ENCODE data around the gene KRTAP17-1. TPM values are rescaled to one million over a fixed set of nuclear protein-coding genes. Genes with fewer than 3 reads are reported as not detected.

Gene KRTAP17-1
- polyA plus RNA-seq, 1 of the 3 experiments (the other 2 are of a cell fraction) = not detected

GRCh38 chr17:41322094-41322902 is 6.8 kb upstream of the KRTAP17-1 start:
- H2AFZ ChIP-seq (ENCODE audit: low read depth) = no peak overlapping the region
- DNase-seq = peak; percentile 50
- no peaks in the 10 kb centered on the region for H3K27me3 ChIP-seq (ENCODE audit: insufficient read depth)
- H3K9me2 ChIP-seq = no peaks in the 10 kb centered on the region
- no peak overlapping the region for H3K27ac ChIP-seq (ENCODE audit: low read depth in 2 of 2, low read length in 1 of 2)
- no peaks in the 10 kb centered on the region for H4K20me1 ChIP-seq (ENCODE audit: insufficient read depth)
- POLR2A ChIA-PET = interaction anchor here (1.2 kb wide), 1 partner anchor 343 kb away, joined by 4 read pairs; no protein-coding TSS in a partner anchor
- no peaks in the 10 kb centered on the region for H3K4me1 ChIP-seq (ENCODE audit: control insufficient read depth in 1 of 2, insufficient read depth in 2 of 2, low read depth in 1 of 2, low read length in 1 of 2)
- TF ChIP-seq GATA2 (CRISPR knock-in tag; IDR thresholded peaks at IDR 0.05) (no peak), TAF1 (IDR thresholded peaks at IDR 0.05; ENCODE audit: borderline replicate concordance, low read depth, low read length) (no peak), NRF1 (IDR thresholded peaks at IDR 0.05; ENCODE audit: low read depth, low read length) (no peak), SMC3 (IDR thresholded peaks at IDR 0.05; ENCODE audit: low read depth, low read length) (peak; percentile 55), MAX (IDR thresholded peaks at IDR 0.05; ENCODE audit: low read depth) (no peak), CHD2 (IDR thresholded peaks at IDR 0.05; ENCODE audit: low read length, partially characterized antibody) (no peak), JUND (IDR thresholded peaks at IDR 0.05) (no peak), MXI1 (IDR thresholded peaks at IDR 0.05; ENCODE audit: low read depth, low read length) (no peak), RAD21 (IDR thresholded peaks at IDR 0.05; ENCODE audit: low read length) (peak; percentile 66), EZH2phosphoT487 (IDR thresholded peaks at IDR 0.05; ENCODE audit: borderline replicate concordance, low read depth) (no peak), SIN3A (IDR thresholded peaks at IDR 0.05; ENCODE audit: borderline replicate concordance, low read depth, low read length) (no peak), YY1 (IDR thresholded peaks at IDR 0.05; ENCODE audit: low read depth) (no peak), CTCF (IDR thresholded peaks at IDR 0.05) (peak; percentile 75), NFIC (IDR thresholded peaks at IDR 0.05; ENCODE audit: borderline replicate concordance) (no peak), PBX3 (IDR thresholded peaks at IDR 0.05) (no peak), RCOR1 (IDR thresholded peaks at IDR 0.05; ENCODE audit: low read length) (no peak), RFX5 (IDR thresholded peaks at IDR 0.05; ENCODE audit: low read length) (no peak), TEAD4 (IDR thresholded peaks at IDR 0.05; ENCODE audit: borderline replicate concordance, insufficient read depth) (no peak), FOXJ3 (CRISPR knock-in tag; IDR thresholded peaks at IDR 0.05) (no peak), EP300 (IDR thresholded peaks at IDR 0.05; ENCODE audit: borderline replicate concordance in 1 of 2, low read depth in 1 of 2, low read length in 1 of 2) (no peak), TCF12 (IDR thresholded peaks at IDR 0.05) (no peak), ELF1 (IDR thresholded peaks at IDR 0.05) (no peak), FOXM1 (IDR thresholded peaks at IDR 0.05; ENCODE audit: low read depth) (no peak)
- TF ChIP-seq, protein P1, sequence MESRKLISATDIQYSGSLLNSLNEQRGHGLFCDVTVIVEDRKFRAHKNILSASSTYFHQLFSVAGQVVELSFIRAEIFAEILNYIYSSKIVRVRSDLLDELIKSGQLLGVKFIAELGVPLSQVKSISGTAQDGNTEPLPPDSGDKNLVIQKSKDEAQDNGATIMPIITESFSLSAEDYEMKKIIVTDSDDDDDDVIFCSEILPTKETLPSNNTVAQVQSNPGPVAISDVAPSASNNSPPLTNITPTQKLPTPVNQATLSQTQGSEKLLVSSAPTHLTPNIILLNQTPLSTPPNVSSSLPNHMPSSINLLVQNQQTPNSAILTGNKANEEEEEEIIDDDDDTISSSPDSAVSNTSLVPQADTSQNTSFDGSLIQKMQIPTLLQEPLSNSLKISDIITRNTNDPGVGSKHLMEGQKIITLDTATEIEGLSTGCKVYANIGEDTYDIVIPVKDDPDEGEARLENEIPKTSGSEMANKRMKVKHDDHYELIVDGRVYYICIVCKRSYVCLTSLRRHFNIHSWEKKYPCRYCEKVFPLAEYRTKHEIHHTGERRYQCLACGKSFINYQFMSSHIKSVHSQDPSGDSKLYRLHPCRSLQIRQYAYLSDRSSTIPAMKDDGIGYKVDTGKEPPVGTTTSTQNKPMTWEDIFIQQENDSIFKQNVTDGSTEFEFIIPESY (IDR thresholded peaks at IDR 0.05; ENCODE audit: borderline replicate concordance, low read depth) = no peak
- H3K4me3 ChIP-seq (ENCODE audit: low read depth in 2 of 2, low read length in 1 of 2) = no peak overlapping the region
- whole genome bisulfite sequencing (ENCODE audit: low lambda C conversion rate) = 28% methylated on average over 5 of the region's 5 CpGs
- peaks cover 0 to 9% of the 10 kb centered on the region in 2 experiments for H3K36me3 ChIP-seq (replicated peaks in 1 of 2; ENCODE audit: control insufficient read depth in 1 of 2, insufficient read depth in 2 of 2, low read length in 1 of 2)
- CTCF ChIA-PET = interaction anchor here (0.5 to 4.4 kb wide), 34 partner anchors 9 to 551 kb away, joined by 3 to 61 read pairs (median 4); partner anchors contain the start of genes KRT33A, KRT9 and KRTAP16-1
- H3K4me2 ChIP-seq = no peak overlapping the region
- H3F3A ChIP-seq (replicated peaks; ENCODE audit: insufficient read depth) = no peaks in the 10 kb centered on the region
- peaks cover 12% of the 10 kb centered on the region for H3K9me3 ChIP-seq
- H3K79me2 ChIP-seq (ENCODE audit: insufficient read depth) = no peaks in the 10 kb centered on the region
- no peak overlapping the region for H3K9ac ChIP-seq

Data from SK-N-SH (cell line).